SK-N-SH (cell line): ENCODE measurements around the gene IKZF5. TPM values are rescaled to one million over a fixed set of nuclear protein-coding genes. Genes with fewer than 3 reads are reported as not detected.

Source experiments
- CTCF ChIA-PET: fragments of 300-600, 350-600 bp; formaldehyde crosslinking; extraction: SDS; loops from one replicate; lab custom pipeline; 2021; lab: Yijun Ruan, JAX
- POLR2A ChIA-PET: fragments of 350-600 bp; sonication (Branson Sonifier 250); formaldehyde crosslinking; extraction: SDS; loops from one replicate; lab custom pipeline; 2020; ENCODE audit warnings: antibody characterized with exemption, inconsistent platforms; lab: Yijun Ruan, JAX
- DNase-seq: peaks from one replicate; pipeline ENCODE4 v3.0.0; 2012
- H2AFZ ChIP-seq: fragments of 200-600 bp; sonication (generic); 2 replicates; pipeline ENCODE4 v1.8.1; 2016; ENCODE audit warnings: antibody characterized with exemption, mild to moderate bottlenecking, low read depth
- H3F3A ChIP-seq: fragments of 200-600 bp; sonication (generic); replicated peaks from 2 replicates; pipeline ENCODE3; 2016; ENCODE audit warnings: antibody characterized with exemption, mild to moderate bottlenecking; ENCODE audit not compliant: insufficient read depth
- H3K27ac ChIP-seq, 2 experiments: fragments of 200-500 bp in 1 of 2; fragments of 200-600 bp in 1 of 2; sonication (Bioruptor generic) in 1 of 2; sonication (generic), shearing (Covaris generic) in 1 of 2; 2 replicates each; pipeline versions ENCODE4 v1.5.1 to v1.6.1; 2014 to 2016; ENCODE audit warnings: low read depth in 2 of 2, inconsistent platforms in 1 of 2, low read length in 1 of 2, mild to moderate bottlenecking in 1 of 2, mixed read lengths in 1 of 2
- H3K27me3 ChIP-seq: fragments of 200-600 bp; sonication (generic), shearing (Covaris generic); 2 replicates; pipeline ENCODE4 v1.6.1; 2016; ENCODE audit warnings: mixed run types; ENCODE audit not compliant: insufficient read depth
- H3K36me3 ChIP-seq, 2 experiments: fragments of 200-500 bp in 1 of 2; fragments of 200-600 bp in 1 of 2; sonication (Bioruptor generic) in 1 of 2; sonication (generic) in 1 of 2; replicated peaks in 1 of 2; 2 replicates each; pipeline versions ENCODE3 to v1.5.1; 2014 to 2016; ENCODE audit warnings: low read length in 1 of 2, mild to moderate bottlenecking in 1 of 2; ENCODE audit not compliant: insufficient read depth in 2 of 2, control insufficient read depth in 1 of 2
- H3K4me1 ChIP-seq, 2 experiments: fragments of 200-500 bp in 1 of 2; fragments of 200-600 bp in 1 of 2; sonication (Bioruptor generic) in 1 of 2; sonication (generic), shearing (Covaris generic) in 1 of 2; 2 replicates each; pipeline versions ENCODE4 v1.5.1 to v1.6.1; 2014 to 2016; ENCODE audit warnings: low read depth in 1 of 2, low read length in 1 of 2, mixed run types in 1 of 2; ENCODE audit not compliant: insufficient read depth in 2 of 2, control insufficient read depth in 1 of 2
- H3K4me2 ChIP-seq: fragments of 200-600 bp; sonication (generic), shearing (Covaris generic); 2 replicates; pipeline ENCODE4 v1.6.1; 2017; ENCODE audit warnings: mixed run types
- H3K4me3 ChIP-seq, 2 experiments: fragments of 200-500 bp in 1 of 2; fragments of 200-600 bp in 1 of 2; sonication (Bioruptor generic) in 1 of 2; sonication (generic), shearing (Covaris generic) in 1 of 2; 2 replicates each; pipeline versions ENCODE4 v1.5.1 to v1.8.1; 2014 to 2016; ENCODE audit warnings: low read depth in 2 of 2, inconsistent platforms in 1 of 2, low read length in 1 of 2, mild to moderate bottlenecking in 1 of 2, mixed read lengths in 1 of 2, moderate library complexity in 1 of 2
- H3K79me2 ChIP-seq: fragments of 200-600 bp; sonication (generic); 2 replicates; pipeline ENCODE4 v1.8.1; 2017; ENCODE audit warnings: mild to moderate bottlenecking; ENCODE audit not compliant: insufficient read depth
- H3K9ac ChIP-seq: fragments of 200-600 bp; sonication (generic); 2 replicates; pipeline ENCODE4 v1.6.1; 2017; ENCODE audit warnings: mixed run types
- H3K9me2 ChIP-seq: fragments of 200-600 bp; sonication (generic); 2 replicates; pipeline ENCODE4 v1.6.1; 2017; ENCODE audit warnings: mixed run types
- H3K9me3 ChIP-seq: fragments of 200-600 bp; sonication (generic); 2 replicates; pipeline ENCODE4 v1.6.1; 2017; ENCODE audit warnings: mixed run types, mild to moderate bottlenecking, moderate library complexity
- H4K20me1 ChIP-seq: fragments of 200-600 bp; sonication (generic); 2 replicates; pipeline ENCODE4 v1.6.1; 2017; ENCODE audit warnings: mild to moderate bottlenecking, mixed run types; ENCODE audit not compliant: insufficient read depth
- CHD2 ChIP-seq: fragments of 150-350 bp; IDR thresholded peaks from 2 replicates; pipeline ENCODE4 v1.6.1; 2018; ENCODE audit warnings: low read length; ENCODE audit not compliant: partially characterized antibody
- CTCF ChIP-seq: fragments of 200-600 bp; sonication (generic); IDR thresholded peaks from 2 replicates; pipeline ENCODE4 v1.6.1; 2017; ENCODE audit warnings: antibody characterized with exemption, mild to moderate bottlenecking, moderate library complexity
- ELF1 ChIP-seq: IDR thresholded peaks from 2 replicates; pipeline ENCODE4 v1.4.0; 2012
- EP300 ChIP-seq, 2 experiments: IDR thresholded peaks; 2 replicates each; pipeline versions ENCODE4 v1.4.0 to v1.6.1; 2012; ENCODE audit warnings: borderline replicate concordance in 1 of 2, low read depth in 1 of 2, low read length in 1 of 2
- EZH2phosphoT487 ChIP-seq: fragments of 200-600 bp; sonication (generic); IDR thresholded peaks from 2 replicates; pipeline ENCODE4 v1.6.1; 2017; ENCODE audit warnings: low read depth, mixed run types, mild to moderate bottlenecking, antibody characterized with exemption, moderate library complexity, borderline replicate concordance
- FOXJ3 ChIP-seq: sonication (generic); formaldehyde crosslinking; IDR thresholded peaks from 2 replicates; pipeline ENCODE4 v1.5.1; 2020; ENCODE audit warnings: mild to moderate bottlenecking, missing genetic modification reagents
- GABPA ChIP-seq: IDR thresholded peaks from 2 replicates; pipeline ENCODE4 v1.4.0; 2012; ENCODE audit warnings: low read depth, mild to moderate bottlenecking
- GATA2 ChIP-seq: sonication (generic); formaldehyde crosslinking; IDR thresholded peaks from 2 replicates; pipeline ENCODE4 v1.5.0; 2020; ENCODE audit warnings: mild to moderate bottlenecking, missing genetic modification reagents
- IRF3 ChIP-seq: fragments of 150-350 bp; IDR thresholded peaks from 2 replicates; pipeline ENCODE4 v1.6.1; 2016; ENCODE audit warnings: mild to moderate bottlenecking, low read depth, low read length
- JUND ChIP-seq: IDR thresholded peaks from 2 replicates; pipeline ENCODE4 v1.4.0; 2012
- MEF2A ChIP-seq: IDR thresholded peaks from 2 replicates; pipeline ENCODE4 v1.4.0; 2012; ENCODE audit warnings: low read depth, borderline replicate concordance
- MXI1 ChIP-seq: IDR thresholded peaks from 2 replicates; pipeline ENCODE4 v1.6.1; 2012; ENCODE audit warnings: mild to moderate bottlenecking, low read depth, low read length, improper control_type of control experiment
- NFIC ChIP-seq: IDR thresholded peaks from 2 replicates; pipeline ENCODE4 v1.4.0; 2012; ENCODE audit warnings: borderline replicate concordance
- POLR2AphosphoS5 ChIP-seq: IDR thresholded peaks from 2 replicates; pipeline ENCODE4 v1.6.1; 2012; ENCODE audit warnings: low read depth, low read length
- RAD21 ChIP-seq: IDR thresholded peaks from 2 replicates; pipeline ENCODE4 v1.6.1; 2012; ENCODE audit warnings: mild to moderate bottlenecking, low read length
- REST ChIP-seq: IDR thresholded peaks from 2 replicates; pipeline ENCODE4 v1.6.1; 2012; ENCODE audit warnings: mild to moderate bottlenecking, low read depth, low read length, moderate library complexity
- RFX5 ChIP-seq: IDR thresholded peaks from 2 replicates; pipeline ENCODE4 v1.6.1; 2012; ENCODE audit warnings: mild to moderate bottlenecking, improper control_type of control experiment, low read length
- SIN3A ChIP-seq: IDR thresholded peaks from 2 replicates; pipeline ENCODE4 v1.6.1; 2012; ENCODE audit warnings: low read depth, mild to moderate bottlenecking, low read length, moderate library complexity, borderline replicate concordance
- SMC3 ChIP-seq: IDR thresholded peaks from 2 replicates; pipeline ENCODE4 v1.6.1; 2012; ENCODE audit warnings: low read depth, low read length, improper control_type of control experiment
- TCF12 ChIP-seq: IDR thresholded peaks from 2 replicates; pipeline ENCODE4 v1.4.0; 2012
- TEAD4 ChIP-seq: IDR thresholded peaks from 2 replicates; pipeline ENCODE4 v1.4.0; 2012; ENCODE audit warnings: mild to moderate bottlenecking, borderline replicate concordance; ENCODE audit not compliant: insufficient read depth
- USF1 ChIP-seq: IDR thresholded peaks from 2 replicates; pipeline ENCODE4 v1.4.0; 2012; ENCODE audit warnings: low read depth, borderline replicate concordance
- USF2 ChIP-seq: fragments of 150-350 bp; IDR thresholded peaks from 2 replicates; pipeline ENCODE4 v1.6.1; 2017; ENCODE audit warnings: antibody characterized with exemption, low read length, low read depth, borderline replicate concordance
- YY1 ChIP-seq: IDR thresholded peaks from 2 replicates; pipeline ENCODE4 v1.4.0; 2012; ENCODE audit warnings: low read depth, mild to moderate bottlenecking
- WGBS: methylation state at CpG from one replicate; pipeline ENCODE4 v1.1.6; 2017; ENCODE audit warnings: low lambda C conversion rate; 5-methylcytosine and 5-hydroxymethylcytosine counted together
- polyA plus RNA-seq, 3 experiments: library from polyadenylated mRNA; depleted of rRNA; stranded (reverse); fragments of >200 nt; gene quantifications; 2 replicates each; pipeline ENCODE4 v1.2.3, GENCODE V29; 2012

IKZF5 gene
- polyA plus RNA-seq, 1 of the 3 experiments (the other 2 are of a cell fraction): 2.9 TPM

- Histone ChIP-seq H3K27ac (peak within 1 kb of the TSS; percentile 77 to 87), H3F3A (no peaks in the 10 kb centered on the region), H4K20me1 (no peaks in the 10 kb centered on the region), H3K9ac (peak within 1 kb of the TSS; percentile 88), H3K36me3 (peaks cover 15 to 16% of the 10 kb centered on the region in 2 experiments), H3K4me1 (peaks cover 0 to 8% of the 10 kb centered on the region in 2 experiments; a peak in 2 of 4 replicates), H3K9me3 (no peaks in the 10 kb centered on the region), H3K4me2 (peak within 1 kb of the TSS; percentile 84), H3K4me3 (peak within 1 kb of the TSS; percentile 83 to 93), H3K9me2 (no peaks in the 10 kb centered on the region), H2AFZ (peak within 1 kb of the TSS; percentile 83), H3K27me3 (no peaks in the 10 kb centered on the region), H3K79me2 (peaks cover 48% of the 10 kb centered on the region)
- peak; percentile 98 for DNase-seq
- ChIA-PET CTCF (interaction anchor here (1.0 to 1.7 kb wide), 4 partner anchors 11 to 28 kb away, joined by 3 to 5 read pairs (median 3); partner anchors contain the start of gene PSTK), POLR2A (interaction anchor here (0.5 to 0.9 kb wide), 2 partner anchors 26 to 1848 kb away, joined by 3 to 5 read pairs; partner anchors contain the start of gene PSTK)
- WGBS: 14% methylated on average over 31 of the region's 77 CpGs
- TF ChIP-seq FOXJ3 (CRISPR knock-in tag): no peak
- 0 out of 2 replicates have a peak, but pooled peaks have one; percentile 47 for TF ChIP-seq YY1
- TF ChIP-seq SMC3: peak; percentile 9; the same call in 1 of the 2 replicates
- peak; percentile 70; the same call in 1 of the 2 replicates for TF ChIP-seq POLR2AphosphoS5
- no peak for TF ChIP-seq CTCF
- TF ChIP-seq GABPA: peak; percentile 94
- no peak for TF ChIP-seq EP300 (IDR thresholded peaks at IDR 0.05; ENCODE audit: borderline replicate concordance in 1 of 2, low read depth in 1 of 2, low read length in 1 of 2)
- peak; percentile 61; the same call in 1 of the 2 replicates for TF ChIP-seq REST
- 0 out of 2 replicates have a peak, but pooled peaks have one; percentile 39 for TF ChIP-seq USF1
- no peak for TF ChIP-seq USF2
- TF ChIP-seq RFX5: 0 out of 2 replicates have a peak, but pooled peaks have one; percentile 40
- no peak for TF ChIP-seq TEAD4
- TF ChIP-seq ELF1: peak; percentile 62
- peak; percentile 90 for TF ChIP-seq MXI1
- no peak for TF ChIP-seq GATA2 (CRISPR knock-in tag)
- no peak for TF ChIP-seq NFIC
- no peak for TF ChIP-seq JUND
- peak; percentile 87; the same call in 1 of the 2 replicates for TF ChIP-seq SIN3A
- TF ChIP-seq RAD21: no peak
- peak; percentile 90 for TF ChIP-seq CHD2
- TF ChIP-seq MEF2A: no peak
- TF ChIP-seq TCF12: no peak
- TF ChIP-seq IRF3: 0 out of 2 replicates have a peak, but pooled peaks have one; percentile 11
- no peak for TF ChIP-seq EZH2phosphoT487
These were observed 54.5 kb downstream of the IKZF5 start, which contains the start of gene C10orf88 for GRCh38 chr10:122953902-122954730. C10orf88 (minus strand) TSS chr10:122954227; CDS start chr10:122954178, 49 bp downstream.
